Peyer's patch (tissue), 4 donors: ENCODE data around the gene C4BPA.

Experiments used
- CTCF ChIP-seq, 6 experiments: fragments of 450-650 bp in 4 of 6; fragments of 200-600 bp in 2 of 6; sonication (generic) in 1 of 6; IDR thresholded peaks; one replicate each; pipeline ENCODE4 v1.5.1; 2017 to 2019; ENCODE audit warnings: antibody characterized with exemption in 6 of 6, mild to moderate bottlenecking in 3 of 6, moderate library complexity in 1 of 6
- POLR2A ChIP-seq, 2 donors: fragments of 450-650 bp; IDR thresholded peaks; one replicate each; pipeline ENCODE4 v1.5.1; 2017; ENCODE audit warnings: antibody characterized with exemption in 2 of 2, mild to moderate bottlenecking in 2 of 2, moderate library complexity in 2 of 2

GRCh38 chr1:207097871-207098324 is 6.1 kb upstream of the C4BPA start:
- TF ChIP-seq POLR2A (IDR thresholded peaks at IDR 0.05): no peak
- TF ChIP-seq CTCF (IDR thresholded peaks at IDR 0.05): no peak
